A549 (cell line): Measurements from ENCODE around the gene PTX4. TPM values are rescaled to one million over a fixed set of nuclear protein-coding genes. Genes with fewer than 3 reads are reported as not detected.

Experiments used
- ATAC-seq, 2 experiments: fragments of 200-7000 bp in 1 of 2; fragments of >200 bp in 1 of 2; cut with Nextera tagmentation in 1 of 2; cut with Tn5 transposase in 1 of 2; 3 replicates each; pipeline versions ENCODE4 v1.8.0 to v1.9.1; 2018 to 2020; ENCODE audit warnings: mild to moderate bottlenecking in 1 of 2, moderate library complexity in 1 of 2
- CTCF ChIA-PET: fragments of 300-600 bp; sonication (Branson Sonifier 250); formaldehyde crosslinking; extraction: SDS; loops from one replicate; lab custom pipeline; 2021; ENCODE audit warnings: antibody characterized with exemption, inconsistent platforms; lab: Yijun Ruan, JAX
- POLR2A ChIA-PET: fragments of 350-600 bp; formaldehyde crosslinking; extraction: SDS; loops from one replicate; lab custom pipeline; 2021; ENCODE audit warnings: antibody characterized with exemption, inconsistent platforms; lab: Yijun Ruan, JAX
- DNase-seq, 2 experiments: peaks; one replicate each; pipeline versions ENCODE4 v3.0.0 to v3.0.0-alpha.2; 2011 to 2016; ENCODE audit warnings: low read depth in 1 of 2, low spot score in 1 of 2
- FAIRE-seq: peaks from 2 replicates; lab custom pipeline; 2011; peaks lifted over from hg19 to GRCh38; lab: Jason Lieb, UNC
- H3K27ac ChIP-seq, 2 experiments: fragments of >200 bp; sonication (Bioruptor Twin); formaldehyde crosslinking; 3 replicates each; pipeline ENCODE4 v1.5.1; 2016 to 2017
- H3K4me1 ChIP-seq: fragments of >200 bp; sonication (Bioruptor Twin); formaldehyde crosslinking; 3 replicates; pipeline ENCODE4 v1.6.1; 2016
- H3K4me2 ChIP-seq: fragments of >200 bp; sonication (Bioruptor Twin); formaldehyde crosslinking; 3 replicates; pipeline ENCODE4 v1.6.1; 2016
- H3K4me3 ChIP-seq: fragments of >200 bp; sonication (Bioruptor Twin); formaldehyde crosslinking; 3 replicates; pipeline ENCODE4 v1.5.1; 2016
- H3K9me3 ChIP-seq: fragments of >200 bp; sonication (Bioruptor Twin); formaldehyde crosslinking; 3 replicates; pipeline ENCODE4 v1.6.1; 2016
- ATOH8 ChIP-seq: fragments of 250-450 bp; sonication (Bioruptor Pico); IDR thresholded peaks from 2 replicates; pipeline ENCODE4 v1.5.0; 2020; ENCODE audit warnings: low read depth, mild to moderate bottlenecking, moderate library complexity
- BCL3 ChIP-seq: fragments of >200 bp; sonication (Bioruptor Twin); formaldehyde crosslinking; IDR thresholded peaks from 3 replicates; pipeline ENCODE4 v1.6.1; 2016
- CHD2 ChIP-seq: fragments of 150-350 bp; IDR thresholded peaks from 2 replicates; pipeline ENCODE4 v1.6.1; 2014; ENCODE audit warnings: low read length; ENCODE audit not compliant: partially characterized antibody
- CHD4 ChIP-seq: fragments of 200-600 bp; sonication (generic); IDR thresholded peaks from 2 replicates; pipeline ENCODE4 v1.6.1; 2016; ENCODE audit warnings: antibody characterized with exemption, mild to moderate bottlenecking, borderline replicate concordance
- HDAC2 ChIP-seq: fragments of 200-600 bp; sonication (generic); IDR thresholded peaks from 2 replicates; pipeline ENCODE4 v1.6.1; 2016
- HES2 ChIP-seq: fragments of >200 bp; sonication (Bioruptor Twin); formaldehyde crosslinking; IDR thresholded peaks from 2 replicates; pipeline ENCODE4 v1.6.1; 2016
- HOXB13 ChIP-seq: fragments of 250-450 bp; sonication (Bioruptor Pico); IDR thresholded peaks from 2 replicates; pipeline ENCODE4 v1.5.0; 2020; ENCODE audit warnings: low read depth, mild to moderate bottlenecking, moderate library complexity
- KDM5A ChIP-seq: fragments of 200-600 bp; sonication (generic); IDR thresholded peaks from 2 replicates; pipeline ENCODE4 v1.6.1; 2016; ENCODE audit warnings: antibody characterized with exemption, mild to moderate bottlenecking
- MAFK ChIP-seq: fragments of 450-650 bp; IDR thresholded peaks from 2 replicates; pipeline ENCODE4 v1.6.1; 2014; ENCODE audit not compliant: partially characterized antibody
- NPAS2 ChIP-seq: fragments of 250-450 bp; sonication (Bioruptor Pico); IDR thresholded peaks from 2 replicates; pipeline ENCODE4 v1.8.0; 2022; ENCODE audit warnings: mild to moderate bottlenecking, moderate library complexity, borderline replicate concordance
- PHF8 ChIP-seq: fragments of 200-600 bp; sonication (generic); IDR thresholded peaks from 2 replicates; pipeline ENCODE4 v1.6.1; 2016; ENCODE audit warnings: low read depth, mild to moderate bottlenecking, antibody characterized with exemption, moderate library complexity, borderline replicate concordance
- RAD21 ChIP-seq, 2 experiments: fragments of >200 bp in 1 of 2; sonication (Bioruptor Twin) in 1 of 2; formaldehyde crosslinking in 1 of 2; IDR thresholded peaks in 1 of 2; conservative IDR thresholded peaks in 1 of 2; 2 replicates in 1 of 2; 3 replicates in 1 of 2; pipeline ENCODE4 v1.6.1; 2012 to 2018; ENCODE audit warnings: inconsistent platforms in 1 of 2
- RARB ChIP-seq: fragments of 250-450 bp; sonication (Bioruptor Pico); IDR thresholded peaks from 2 replicates; pipeline ENCODE4 v1.8.0; 2021; ENCODE audit warnings: mild to moderate bottlenecking, moderate library complexity
- RCOR1 ChIP-seq: fragments of 150-350 bp; IDR thresholded peaks from 2 replicates; pipeline ENCODE4 v1.6.1; 2014; ENCODE audit warnings: antibody characterized with exemption, low read length, low read depth
- REST ChIP-seq: fragments of 200-600 bp; sonication (generic); IDR thresholded peaks from 2 replicates; pipeline ENCODE4 v1.6.1; 2016; ENCODE audit warnings: antibody characterized with exemption, mild to moderate bottlenecking, moderate library complexity
- RNF2 ChIP-seq: fragments of 200-600 bp; sonication (generic); IDR thresholded peaks from 2 replicates; pipeline ENCODE4 v1.6.1; 2016; ENCODE audit warnings: low read depth, mild to moderate bottlenecking, antibody characterized with exemption, moderate library complexity, borderline replicate concordance
- TFCP2L1 ChIP-seq: fragments of 250-450 bp; sonication (Bioruptor Pico); IDR thresholded peaks from 2 replicates; pipeline ENCODE4 v1.5.0; 2021; ENCODE audit warnings: mild to moderate bottlenecking
- USF2 ChIP-seq: fragments of 450-650 bp; IDR thresholded peaks from 2 replicates; pipeline ENCODE4 v1.6.1; 2014; ENCODE audit warnings: antibody characterized with exemption
- ZFP36 ChIP-seq: fragments of 450-650 bp; IDR thresholded peaks from 2 replicates; pipeline ENCODE4 v1.6.1; 2014; ENCODE audit warnings: borderline replicate concordance; ENCODE audit not compliant: partially characterized antibody
- WGBS: methylation state at CpG from one replicate; pipeline ENCODE4 v1.1.6; 2017; ENCODE audit errors: missing lambda C conversion rate; 5-methylcytosine and 5-hydroxymethylcytosine counted together
- polyA plus RNA-seq, 4 experiments: library from polyadenylated mRNA; depleted of rRNA in 3 of 4; stranded (reverse); fragments of >200 nt; fragmentation: RNase III in 1 of 4; extraction: RNeasy Plus Mini Kit Qiagen cat#74134 plus additional on column Dnase treatment in 1 of 4; gene quantifications; 2 replicates in 3 of 4; 3 replicates in 1 of 4; pipeline ENCODE4 v1.2.3, GENCODE V29; 2011 to 2017

Gene PTX4
- polyA plus RNA-seq, 2 of the 4 experiments (the other 2 are of a cell fraction) = not detected

GRCh38 chr16:1466054-1466453, 22.7 kb downstream of the PTX4 start (continued):
- no peak for TF ChIP-seq HDAC2
- no peak for TF ChIP-seq ZFP36

GRCh38 chr16:1465567-1465915, 23.2 kb downstream of the PTX4 start:
- H3K27ac ChIP-seq = no peak overlapping the region
- FAIRE-seq = no peak
- H3K9me3 ChIP-seq = no peaks in the 10 kb centered on the region
- H3K4me1 ChIP-seq = no peaks in the 10 kb centered on the region
- CTCF ChIA-PET = no interaction called here
- TF ChIP-seq MAFK (no peak), ATOH8 (CRISPR knock-in tag) (no peak), RARB (CRISPR knock-in tag) (no peak), HDAC2 (no peak), CHD4 (no peak), PHF8 (no peak), REST (no peak), USF2 (no peak), ZFP36 (no peak), RNF2 (no peak)
- no peak for ATAC-seq
- H3K4me3 ChIP-seq = no peak overlapping the region
- no peak overlapping the region for H3K4me2 ChIP-seq
- WGBS = 93% methylated on average over 5 of the region's 13 CpGs
- no peak for DNase-seq
- POLR2A ChIA-PET = no interaction called here

GRCh38 chr16:1464894-1465566, 23.7 kb downstream of the PTX4 start:
- TF ChIP-seq CHD2 (no peak), HOXB13 (CRISPR knock-in tag) (no peak), RAD21 (conservative IDR thresholded peaks at IDR 0.05 in 1 of 2, IDR thresholded peaks at IDR 0.05 in 1 of 2) (no peak), PHF8 (no peak), BCL3 (no peak), REST (no peak), RCOR1 (no peak), NPAS2 (no peak), HES2 (no peak), HDAC2 (no peak), TFCP2L1 (CRISPR knock-in tag) (no peak), KDM5A (no peak)
- no peak for DNase-seq
- ChIA-PET CTCF (no interaction called here), POLR2A (interaction anchor here (0.8 kb wide), 1 partner anchor 44 kb away, joined by 3 read pairs; the partner anchor contains the start of gene UQCC4)
- WGBS = 90% methylated on average over 29 of the region's 33 CpGs
- Histone ChIP-seq H3K9me3 (no peaks in the 10 kb centered on the region), H3K4me2 (no peak overlapping the region), H3K27ac (no peak overlapping the region), H3K4me1 (no peaks in the 10 kb centered on the region), H3K4me3 (no peak overlapping the region)
- ATAC-seq = no peak
- no peak for FAIRE-seq
